B cell (primary cell): ENCODE measurements around the gene TXNDC11. TPM values are rescaled to one million over a fixed set of nuclear protein-coding genes. Genes with fewer than 3 reads are reported as not detected.

Experiments
- ATAC-seq: fragments of 200-7000 bp; cut with Tn5 transposase; one replicate; pipeline ENCODE4 v1.10.0; 2021; ENCODE audit warnings: low read depth, mild to moderate bottlenecking, moderate number of reproducible peaks, moderate library complexity
- CTCF ChIA-PET: fragments of 350-600 bp; sonication (Branson Sonifier 250); formaldehyde crosslinking; loops from one replicate; lab custom pipeline; 2021; ENCODE audit warnings: antibody characterized with exemption, inconsistent platforms; lab: Charles Lee
- POLR2A ChIA-PET: fragments of 350-600 bp; sonication (Branson Sonifier 250); formaldehyde crosslinking; loops from one replicate; lab custom pipeline; 2021; ENCODE audit warnings: antibody characterized with exemption; lab: Charles Lee
- DNase-seq: peaks from one replicate; pipeline ENCODE4 v3.0.0; 2013
- H2AFZ ChIP-seq: 2 replicates; pipeline ENCODE4 v1.6.1; 2012; ENCODE audit warnings: mild to moderate bottlenecking, low read depth, low read length; ENCODE audit not compliant: insufficient read depth, poor library complexity, severe bottlenecking
- H3K27ac ChIP-seq, 2 donors: 1 replicate in 1 of 2; 2 replicates in 1 of 2; pipeline ENCODE4 v1.5.1; 2012 to 2013; ENCODE audit warnings: low read length in 2 of 2, mild to moderate bottlenecking in 2 of 2, moderate library complexity in 1 of 2
- H3K27me3 ChIP-seq, 4 experiments: fragments of 200-600 bp in 1 of 4; sonication (generic) in 1 of 4; replicated peaks in 1 of 4; 1 replicate in 2 of 4; 2 replicates in 2 of 4; pipeline versions ENCODE4 v1.6.1 to v1.7.0; 2013 to 2016; ENCODE audit warnings: low read length in 3 of 4, mild to moderate bottlenecking in 2 of 4, mixed read lengths in 1 of 4, moderate library complexity in 1 of 4; ENCODE audit not compliant: insufficient read depth in 4 of 4, control insufficient read depth in 3 of 4; ENCODE audit errors: control extremely low read depth in 1 of 4
- H3K36me3 ChIP-seq, 2 experiments: replicated peaks in 1 of 2; 1 replicate in 1 of 2; 2 replicates in 1 of 2; pipeline versions ENCODE4 v1.6.1 to v1.7.1; 2013; ENCODE audit warnings: low read length in 1 of 2; ENCODE audit not compliant: insufficient read depth in 2 of 2, control insufficient read depth in 1 of 2; ENCODE audit errors: control extremely low read depth in 1 of 2, extremely low read depth in 1 of 2
- H3K4me1 ChIP-seq, 2 donors: fragments of 200-600 bp in 1 of 2; sonication (generic) in 1 of 2; 1 replicate in 1 of 2; 2 replicates in 1 of 2; pipeline versions ENCODE4 v1.5.1 to v1.6.1; 2013 to 2017; ENCODE audit warnings: low read length in 2 of 2; ENCODE audit not compliant: control insufficient read depth in 2 of 2, insufficient read depth in 2 of 2
- H3K4me2 ChIP-seq: replicated peaks from 2 replicates; pipeline ENCODE3; 2012; ENCODE audit warnings: mild to moderate bottlenecking, low read depth, low read length; ENCODE audit not compliant: poor library complexity, severe bottlenecking
- H3K4me3 ChIP-seq, 5 experiments: fragments of 200-600 bp in 1 of 5; sonication (generic) in 1 of 5; 1 replicate in 3 of 5; 2 replicates in 2 of 5; pipeline versions ENCODE4 v1.5.1 to v1.7.0; 2011 to 2016; ENCODE audit warnings: low read length in 4 of 5, mild to moderate bottlenecking in 4 of 5, low read depth in 2 of 5, control low read depth in 1 of 5, moderate library complexity in 1 of 5; ENCODE audit not compliant: insufficient read depth in 1 of 5; ENCODE audit errors: control extremely low read depth in 1 of 5, extremely low read depth in 1 of 5
- H3K79me2 ChIP-seq: fragments of 200-600 bp; sonication (generic); one replicate; pipeline ENCODE4 v1.6.0; 2016; ENCODE audit warnings: low read length; ENCODE audit not compliant: control insufficient read depth, insufficient read depth
- H3K9ac ChIP-seq: fragments of 200-600 bp; sonication (generic); 2 replicates; pipeline ENCODE4 v1.6.1; 2017; ENCODE audit warnings: mild to moderate bottlenecking, low read length, moderate library complexity
- H3K9me3 ChIP-seq, 3 donors: one replicate each; pipeline versions ENCODE4 v1.6.1 to v1.7.1; 2013; ENCODE audit warnings: low read length in 2 of 3; ENCODE audit not compliant: control insufficient read depth in 2 of 3, insufficient read depth in 1 of 3; ENCODE audit errors: control extremely low read depth in 1 of 3
- H4K20me1 ChIP-seq: 2 replicates; pipeline ENCODE4 v1.6.0; 2012; ENCODE audit warnings: mild to moderate bottlenecking, low read length; ENCODE audit not compliant: insufficient read depth, control insufficient read depth, poor library complexity, severe bottlenecking
- H3K27ac Mint-ChIP-seq: one replicate; pipeline ENCODE4 v1.8.0; 2021; ENCODE audit warnings: mixed read lengths
- H3K27me3 Mint-ChIP-seq: one replicate; pipeline ENCODE4 v1.8.0; 2021; ENCODE audit warnings: mixed read lengths
- H3K4me1 Mint-ChIP-seq: one replicate; pipeline ENCODE4 v1.8.0; 2021; ENCODE audit warnings: mixed read lengths
- H3K4me3 Mint-ChIP-seq: one replicate; pipeline ENCODE4 v1.8.0; 2021; ENCODE audit warnings: mixed read lengths
- H3K9me3 Mint-ChIP-seq: one replicate; pipeline ENCODE4 v1.8.0; 2022; ENCODE audit warnings: mixed read lengths; ENCODE audit not compliant: insufficient read depth
- CTCF ChIP-seq: fragments of 200-600 bp; IDR thresholded peaks from one replicate; pipeline ENCODE4 v1.8.0; 2022; ENCODE audit warnings: antibody characterized with exemption, mild to moderate bottlenecking
- EZH2 ChIP-seq: IDR thresholded peaks from 2 replicates; pipeline ENCODE4 v1.6.1; 2012; ENCODE audit warnings: borderline replicate concordance, low read depth, mild to moderate bottlenecking, moderate library complexity, low read length; ENCODE audit not compliant: insufficient read depth, poor library complexity, severe bottlenecking
- WGBS: methylation state at CpG from one replicate; pipeline ENCODE4 v1.1.5; 2013; ENCODE audit warnings: missing lambda C conversion rate; ENCODE audit not compliant: insufficient coverage; 5-methylcytosine and 5-hydroxymethylcytosine counted together
- intact Hi-C: fragments of 100-400 bp; cut with micrococcal nuclease; formaldehyde crosslinking; loops from one replicate; pipeline ENCODE4 v1.10.0; 2022
- polyA plus RNA-seq: library from polyadenylated mRNA; depleted of rRNA; stranded (reverse); fragments of >200 nt; gene quantifications from 2 replicates; pipeline ENCODE4 v1.2.3, GENCODE V29; 2012
- total RNA-seq, 2 donors: library from RNA; stranded (reverse); fragments of 120-200 nt in 1 of 2; gene quantifications; 1 replicate in 1 of 2; 2 replicates in 1 of 2; pipeline versions ENCODE4 v1.2.3 to v1.2.4, GENCODE V29; 2013 to 2022

TXNDC11 gene
- total and polyA plus RNA-seq, 2 donors (not counting 1 experiment from before 2014, with no cell fraction given) = 50.2 to 76.9 TPM

- Mint-ChIP-seq H3K4me3 (no peak overlapping the region), H3K27ac (no peak overlapping the region), H3K27me3 (no peaks in the 10 kb centered on the region), H3K4me1 (peaks cover 16% of the 10 kb centered on the region), H3K9me3 (no peaks in the 10 kb centered on the region)
- Histone ChIP-seq H3K4me3 (no peak overlapping the region), H3K27me3 (no peaks in the 10 kb centered on the region), H3K9me3 (no peaks in the 10 kb centered on the region), H3K9ac (no peak overlapping the region), H3K4me1 (peaks cover 0 to 3% of the 10 kb centered on the region in 2 donors), H3K79me2 (peaks cover 79% of the 10 kb centered on the region), H4K20me1 (no peaks in the 10 kb centered on the region), H3K27ac (no peak overlapping the region), H3K36me3 (peaks cover 0 to 24% of the 10 kb centered on the region in 2 experiments), H2AFZ (no peak overlapping the region), H3K4me2 (no peak overlapping the region)
- intact Hi-C loops = no loop called here
- no peak for TF ChIP-seq EZH2
- no peak for TF ChIP-seq CTCF
- 70% methylated on average over 2 of the region's 6 CpGs for WGBS
- ChIA-PET POLR2A (interaction anchor here (0.5 kb wide), 1 partner anchor 45 kb away, joined by 12 read pairs; no protein-coding TSS in a partner anchor), CTCF (interaction anchor here (0.6 to 1.5 kb wide), 3 partner anchors 9 to 104 kb away, joined by 4 read pairs; no protein-coding TSS in a partner anchor)
- DNase-seq (no peak), ATAC-seq (no peak)
Measured at GRCh38 chr16:11705311-11706025, 37.2 kb downstream of the TXNDC11 start.
